Activated naive CD8-positive, alpha-beta T cell (primary cell): ENCODE data around the gene MYOZ3.

Experiments
- H3K27ac Mint-ChIP-seq: one replicate; pipeline ENCODE4 v1.8.0; 2021; ENCODE audit warnings: mixed read lengths
- H3K27me3 Mint-ChIP-seq: one replicate; pipeline ENCODE4 v1.8.0; 2021; ENCODE audit warnings: mixed read lengths
- H3K36me3 Mint-ChIP-seq: one replicate; pipeline ENCODE4 v1.8.0; 2021; ENCODE audit warnings: mixed read lengths
- H3K4me1 Mint-ChIP-seq: one replicate; pipeline ENCODE4 v1.8.0; 2021; ENCODE audit warnings: low read depth, mixed read lengths
- H3K4me3 Mint-ChIP-seq: one replicate; pipeline ENCODE4 v1.8.0; 2021; ENCODE audit warnings: mild to moderate bottlenecking, mixed read lengths
- H3K9me3 Mint-ChIP-seq: one replicate; pipeline ENCODE4 v1.8.0; 2021; ENCODE audit warnings: low read depth, mixed read lengths

Gene MYOZ3

DNA sequence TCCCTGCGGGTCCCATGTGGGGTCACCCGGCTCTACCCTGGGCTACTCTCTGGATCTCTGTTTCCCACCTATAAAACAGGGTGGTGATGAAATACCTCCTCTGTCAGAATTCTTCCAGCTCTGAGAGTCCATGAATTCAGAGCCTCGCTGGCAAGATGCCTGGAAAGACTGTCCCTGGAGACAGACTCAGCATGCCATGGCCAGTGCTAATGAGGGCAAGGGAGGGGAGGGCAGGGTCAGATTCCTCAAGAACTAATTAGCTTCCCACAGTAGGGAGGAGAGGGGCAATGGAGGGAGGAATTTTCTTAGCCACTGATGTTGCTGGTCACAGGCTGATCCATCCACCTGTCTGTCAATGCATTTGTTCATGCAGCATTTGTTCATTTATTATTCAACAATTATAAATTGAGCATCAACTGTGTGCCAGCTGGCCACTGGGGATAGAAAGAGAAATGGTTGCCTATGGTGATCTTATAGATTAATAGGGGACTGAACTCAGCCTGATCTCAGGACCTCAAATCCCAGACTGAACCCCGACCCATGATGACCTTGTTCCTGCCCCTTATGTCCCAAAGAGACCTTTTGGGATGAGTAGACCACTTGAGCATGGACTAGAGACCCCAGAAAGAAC, 15.9 kb upstream of the MYOZ3 start:
- Mint-ChIP-seq H3K9me3 (no peaks in the 10 kb centered on the region), H3K4me3 (no peak overlapping the region), H3K4me1 (no peaks in the 10 kb centered on the region), H3K27ac (no peak overlapping the region), H3K36me3 (no peaks in the 10 kb centered on the region), H3K27me3 (no peaks in the 10 kb centered on the region)

DNA sequence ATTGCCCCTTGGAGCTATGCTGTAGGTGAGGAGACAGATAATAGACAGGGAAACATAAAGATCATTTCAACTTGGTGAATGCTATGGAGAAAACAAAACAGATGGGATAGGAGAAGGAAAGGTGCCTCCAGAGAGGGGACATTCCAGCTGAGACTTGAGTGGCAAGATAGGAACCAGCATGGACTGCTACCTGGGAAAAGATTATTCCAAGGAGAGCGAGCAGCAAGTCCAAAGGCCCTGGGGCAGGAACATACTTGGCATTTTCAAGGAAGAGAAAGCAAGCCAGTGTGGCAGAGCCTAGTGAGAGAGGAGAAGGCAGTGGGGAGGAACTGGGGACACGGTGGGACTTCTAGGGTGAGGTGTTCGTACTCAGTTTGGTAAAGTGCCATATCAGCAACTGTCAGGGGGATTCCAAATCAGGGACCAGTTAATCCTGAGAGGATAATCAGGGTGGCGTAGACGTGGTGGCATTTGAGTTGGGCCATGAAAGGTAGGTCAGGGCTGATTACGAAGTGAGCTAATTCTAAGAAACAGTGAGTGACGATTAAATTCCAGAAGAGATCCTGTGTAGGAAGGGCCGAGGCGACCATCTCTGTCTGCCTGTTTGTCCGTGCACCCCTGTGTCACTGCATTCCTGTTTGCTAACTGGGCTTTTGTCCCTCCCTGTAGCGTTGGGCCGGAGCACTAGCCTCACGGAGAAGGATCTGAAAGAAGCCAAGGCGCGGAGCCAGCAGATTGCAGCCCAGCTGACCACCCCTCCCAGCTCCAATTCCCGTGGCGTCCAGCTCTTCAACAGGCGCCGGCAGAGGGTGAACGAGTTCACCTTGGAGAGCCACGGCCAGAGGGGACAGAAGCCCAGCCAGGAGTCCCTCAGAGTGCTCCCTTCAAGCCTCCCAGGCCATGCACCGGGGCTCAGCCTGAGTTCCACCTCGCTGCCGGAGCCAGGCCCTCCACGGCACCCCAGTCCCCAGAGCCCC, 13.5 kb upstream of the MYOZ3 start:
- Mint-ChIP-seq H3K36me3 (no peaks in the 10 kb centered on the region), H3K27ac (no peak overlapping the region), H3K4me1 (no peaks in the 10 kb centered on the region), H3K9me3 (no peaks in the 10 kb centered on the region), H3K27me3 (no peaks in the 10 kb centered on the region), H3K4me3 (no peak overlapping the region)

DNA sequence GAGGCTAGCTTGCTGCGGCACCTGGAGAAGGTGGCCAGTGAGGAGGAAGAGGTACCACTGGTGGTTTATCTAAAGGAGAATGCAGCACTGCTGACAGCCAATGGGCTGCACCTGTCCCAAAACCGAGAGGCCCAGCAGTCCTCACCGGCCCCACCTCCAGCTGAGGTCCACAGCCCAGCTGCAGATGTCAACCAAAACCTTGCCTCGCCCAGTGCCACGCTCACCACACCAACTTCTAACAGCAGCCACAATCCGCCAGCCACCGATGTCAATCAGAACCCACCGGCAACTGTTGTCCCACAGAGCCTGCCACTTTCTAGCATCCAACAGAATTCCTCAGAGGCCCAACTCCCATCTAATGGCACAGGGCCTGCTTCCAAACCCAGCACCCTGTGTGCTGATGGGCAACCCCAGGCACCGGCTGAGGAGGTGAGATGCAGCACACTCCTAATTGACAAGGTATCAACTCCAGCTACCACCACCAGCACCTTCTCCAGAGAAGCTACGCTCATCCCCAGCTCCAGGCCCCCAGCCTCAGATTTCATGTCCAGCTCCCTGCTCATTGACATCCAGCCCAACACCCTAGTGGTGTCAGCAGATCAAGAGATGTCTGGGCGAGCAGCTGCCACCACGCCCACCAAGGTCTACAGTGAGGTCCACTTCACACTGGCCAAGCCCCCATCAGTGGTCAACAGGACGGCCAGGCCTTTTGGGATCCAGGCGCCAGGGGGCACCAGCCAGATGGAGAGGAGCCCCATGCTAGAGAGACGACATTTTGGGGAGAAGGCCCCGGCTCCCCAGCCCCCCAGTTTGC, 12.6 kb upstream of the MYOZ3 start:
- H3K9me3 Mint-ChIP-seq, result no peaks in the 10 kb centered on the region
- no peaks in the 10 kb centered on the region for H3K27me3 Mint-ChIP-seq
- H3K4me3 Mint-ChIP-seq, result no peak overlapping the region
- H3K4me1 Mint-ChIP-seq, result no peaks in the 10 kb centered on the region
- no peaks in the 10 kb centered on the region for H3K36me3 Mint-ChIP-seq
- H3K27ac Mint-ChIP-seq, result no peak overlapping the region

DNA sequence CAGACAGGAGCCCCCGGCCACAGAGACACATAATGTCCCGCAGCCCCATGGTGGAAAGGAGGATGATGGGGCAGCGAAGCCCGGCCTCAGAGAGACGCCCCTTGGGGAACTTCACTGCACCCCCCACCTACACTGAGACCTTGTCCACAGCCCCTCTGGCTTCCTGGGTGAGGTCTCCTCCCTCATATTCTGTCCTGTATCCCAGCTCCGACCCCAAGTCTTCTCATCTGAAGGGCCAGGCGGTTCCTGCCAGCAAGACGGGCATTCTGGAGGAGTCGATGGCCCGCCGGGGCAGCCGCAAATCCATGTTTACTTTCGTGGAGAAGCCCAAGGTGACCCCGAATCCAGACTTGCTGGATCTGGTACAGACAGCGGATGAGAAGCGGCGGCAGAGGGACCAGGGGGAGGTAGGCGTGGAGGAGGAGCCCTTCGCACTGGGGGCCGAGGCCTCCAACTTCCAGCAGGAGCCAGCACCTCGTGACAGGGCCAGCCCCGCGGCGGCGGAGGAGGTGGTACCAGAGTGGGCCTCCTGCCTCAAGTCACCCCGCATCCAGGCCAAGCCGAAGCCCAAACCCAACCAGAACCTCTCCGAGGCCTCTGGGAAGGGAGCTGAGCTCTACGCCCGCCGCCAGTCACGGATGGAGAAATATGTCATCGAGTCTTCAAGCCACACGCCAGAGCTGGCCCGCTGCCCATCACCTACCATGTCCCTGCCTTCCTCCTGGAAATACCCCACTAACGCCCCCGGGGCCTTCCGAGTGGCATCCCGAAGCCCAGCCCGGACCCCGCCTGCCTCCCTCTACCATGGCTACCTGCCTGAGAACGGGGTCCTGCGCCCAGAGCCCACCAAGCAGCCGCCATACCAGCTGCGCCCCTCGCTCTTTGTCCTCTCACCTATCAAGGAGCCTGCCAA, 11.7 kb upstream of the MYOZ3 start:
- no peaks in the 10 kb centered on the region for H3K27me3 Mint-ChIP-seq
- no peaks in the 10 kb centered on the region for H3K36me3 Mint-ChIP-seq
- H3K27ac Mint-ChIP-seq, result no peak overlapping the region
- no peaks in the 10 kb centered on the region for H3K4me1 Mint-ChIP-seq
- H3K9me3 Mint-ChIP-seq, result no peaks in the 10 kb centered on the region
- no peak overlapping the region for H3K4me3 Mint-ChIP-seq

DNA sequence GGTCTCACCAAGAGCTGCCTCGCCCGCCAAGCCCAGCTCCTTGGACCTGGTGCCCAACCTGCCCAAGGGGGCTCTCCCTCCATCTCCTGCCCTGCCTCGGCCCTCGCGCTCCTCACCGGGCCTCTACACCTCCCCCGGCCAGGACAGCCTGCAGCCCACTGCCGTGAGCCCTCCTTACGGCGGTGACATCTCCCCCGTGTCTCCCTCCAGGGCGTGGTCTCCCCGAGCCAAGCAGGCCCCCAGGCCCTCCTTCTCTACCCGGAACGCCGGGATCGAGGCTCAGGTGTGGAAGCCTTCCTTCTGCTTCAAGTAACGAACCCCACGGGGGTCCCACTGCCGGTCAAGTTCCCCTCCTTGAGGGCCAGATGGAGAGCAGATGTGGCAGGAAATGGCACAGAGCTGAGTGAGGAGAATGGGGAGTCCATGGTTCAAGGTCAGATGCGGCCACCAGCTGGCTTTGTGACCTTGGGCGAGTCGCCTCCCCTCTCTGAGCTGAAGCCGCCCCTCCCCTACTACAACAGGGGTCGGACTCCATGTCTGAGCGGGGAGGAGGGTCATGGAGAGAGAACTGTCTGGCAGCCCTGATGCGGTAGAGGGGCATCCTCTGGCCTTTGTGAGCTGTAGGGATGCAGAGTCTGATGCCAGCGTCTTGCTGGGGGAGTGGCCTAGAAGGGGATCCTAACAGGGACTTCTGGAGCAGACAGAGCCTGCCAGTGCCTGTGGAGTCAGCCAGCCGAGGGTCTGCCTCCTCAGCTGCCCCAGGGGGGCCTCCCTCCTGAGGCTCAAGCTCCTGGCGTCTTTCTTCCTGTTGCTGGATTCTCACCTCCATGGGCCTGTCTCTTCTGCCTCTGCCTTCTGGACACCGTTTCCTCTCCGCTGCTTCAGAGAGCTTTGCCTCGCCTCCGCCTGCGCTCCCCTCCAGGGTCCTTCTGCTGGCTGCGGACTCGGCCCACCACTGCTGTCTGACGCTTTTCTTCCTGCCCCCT, 10.7 kb upstream of the MYOZ3 start:
- Mint-ChIP-seq H3K27me3 (no peaks in the 10 kb centered on the region), H3K4me3 (no peak overlapping the region), H3K9me3 (no peaks in the 10 kb centered on the region), H3K27ac (no peak overlapping the region), H3K36me3 (no peaks in the 10 kb centered on the region), H3K4me1 (no peaks in the 10 kb centered on the region)

DNA sequence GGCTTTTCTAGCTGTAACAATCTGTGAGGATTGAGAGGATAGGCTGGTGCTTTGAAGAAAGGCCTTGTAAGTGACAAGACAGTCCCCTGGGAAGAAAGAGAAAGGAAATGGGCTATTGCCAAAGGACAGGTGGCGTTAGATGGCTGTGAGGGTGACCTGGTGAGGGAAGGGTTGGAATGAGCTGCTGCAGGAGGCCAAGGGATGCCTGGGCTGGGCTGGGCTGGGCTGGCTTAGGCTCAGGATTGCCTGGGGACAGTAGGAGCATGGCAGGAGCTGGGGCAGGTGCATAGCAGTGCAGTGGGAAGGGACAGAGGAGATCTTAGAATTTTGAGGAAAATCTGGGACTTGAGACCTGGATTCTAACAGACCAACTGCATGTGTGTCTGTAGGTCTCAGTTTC, 9.7 kb upstream of the MYOZ3 start:
- Mint-ChIP-seq H3K27ac (no peak overlapping the region), H3K4me3 (no peak overlapping the region), H3K27me3 (no peaks in the 10 kb centered on the region), H3K9me3 (no peaks in the 10 kb centered on the region), H3K4me1 (peaks cover 2% of the 10 kb centered on the region), H3K36me3 (no peaks in the 10 kb centered on the region)

DNA sequence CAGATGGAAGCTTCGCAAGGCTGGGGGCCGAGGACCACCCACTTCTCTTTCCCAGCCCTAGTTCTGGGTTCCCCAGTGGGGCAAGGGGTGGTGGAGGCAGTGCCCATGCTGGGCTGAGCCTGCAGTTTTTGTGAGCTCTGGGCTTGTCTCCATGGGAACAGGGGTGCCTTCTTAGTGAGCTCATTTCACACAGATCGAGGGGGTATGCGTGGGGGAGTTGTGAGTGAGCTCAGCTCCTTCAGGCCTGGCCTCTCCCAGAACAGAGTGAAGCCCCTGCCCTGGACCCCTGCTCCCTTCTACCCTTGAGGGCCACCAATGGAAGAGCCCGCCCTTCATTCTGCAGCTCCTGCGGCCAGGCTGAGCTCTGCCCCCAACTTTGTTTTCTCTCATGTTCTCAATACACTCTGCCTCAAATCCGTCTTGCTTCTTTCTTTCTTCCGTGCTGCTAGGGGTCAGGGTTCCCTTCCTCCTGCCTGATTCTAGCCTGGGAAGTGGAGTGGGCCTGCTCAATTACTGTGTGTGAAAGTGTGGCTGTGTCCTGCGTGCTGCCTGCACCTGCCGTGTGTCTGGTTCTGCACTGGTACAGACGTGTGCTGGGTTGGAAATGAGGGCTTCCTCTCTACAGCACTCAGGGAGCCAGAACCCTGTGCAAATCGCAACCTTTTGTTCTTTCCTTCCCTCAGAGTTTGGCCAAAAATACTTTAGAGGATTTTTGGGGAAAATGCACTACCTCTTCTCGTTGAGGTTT, 9.0 kb upstream of the MYOZ3 start:
- Mint-ChIP-seq H3K9me3 (no peaks in the 10 kb centered on the region), H3K36me3 (no peaks in the 10 kb centered on the region), H3K4me3 (no peak overlapping the region), H3K27ac (no peak overlapping the region), H3K27me3 (no peaks in the 10 kb centered on the region), H3K4me1 (peaks cover 2% of the 10 kb centered on the region)

DNA sequence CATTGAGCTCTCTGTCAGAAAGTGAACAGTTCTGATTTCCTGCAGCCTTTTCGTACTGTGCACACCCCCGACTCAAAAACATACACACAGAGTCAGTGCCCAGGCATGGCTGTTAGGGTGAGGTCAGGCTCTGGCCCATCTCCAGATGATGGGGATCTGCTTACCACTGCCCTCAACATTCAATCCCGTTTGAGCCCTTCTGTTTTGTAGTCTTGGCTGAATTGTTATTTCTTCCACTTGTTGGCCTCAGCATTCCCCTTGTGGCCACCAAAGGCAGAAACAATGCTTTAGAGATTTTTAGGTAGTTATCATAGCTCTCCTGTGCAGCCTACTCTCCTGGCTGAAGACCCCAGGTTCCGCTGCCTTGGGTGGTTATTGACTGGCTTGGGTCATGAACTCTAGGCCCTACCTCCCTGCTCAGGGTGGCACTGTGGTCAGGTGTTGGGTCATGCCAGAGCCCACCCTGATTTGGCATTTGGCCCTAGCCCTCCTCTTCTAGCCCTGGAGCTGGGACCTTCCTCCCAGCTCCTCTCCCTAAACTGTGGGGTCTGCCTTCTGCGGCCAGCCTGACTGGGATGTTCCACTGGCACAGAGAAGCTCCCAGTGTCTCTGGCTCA, 7.8 kb upstream of the MYOZ3 start:
- peaks cover 2% of the 10 kb centered on the region for H3K4me1 Mint-ChIP-seq
- no peak overlapping the region for H3K27ac Mint-ChIP-seq
- H3K27me3 Mint-ChIP-seq, result no peaks in the 10 kb centered on the region
- H3K36me3 Mint-ChIP-seq, result no peaks in the 10 kb centered on the region
- no peak overlapping the region for H3K4me3 Mint-ChIP-seq
- H3K9me3 Mint-ChIP-seq, result no peaks in the 10 kb centered on the region

DNA sequence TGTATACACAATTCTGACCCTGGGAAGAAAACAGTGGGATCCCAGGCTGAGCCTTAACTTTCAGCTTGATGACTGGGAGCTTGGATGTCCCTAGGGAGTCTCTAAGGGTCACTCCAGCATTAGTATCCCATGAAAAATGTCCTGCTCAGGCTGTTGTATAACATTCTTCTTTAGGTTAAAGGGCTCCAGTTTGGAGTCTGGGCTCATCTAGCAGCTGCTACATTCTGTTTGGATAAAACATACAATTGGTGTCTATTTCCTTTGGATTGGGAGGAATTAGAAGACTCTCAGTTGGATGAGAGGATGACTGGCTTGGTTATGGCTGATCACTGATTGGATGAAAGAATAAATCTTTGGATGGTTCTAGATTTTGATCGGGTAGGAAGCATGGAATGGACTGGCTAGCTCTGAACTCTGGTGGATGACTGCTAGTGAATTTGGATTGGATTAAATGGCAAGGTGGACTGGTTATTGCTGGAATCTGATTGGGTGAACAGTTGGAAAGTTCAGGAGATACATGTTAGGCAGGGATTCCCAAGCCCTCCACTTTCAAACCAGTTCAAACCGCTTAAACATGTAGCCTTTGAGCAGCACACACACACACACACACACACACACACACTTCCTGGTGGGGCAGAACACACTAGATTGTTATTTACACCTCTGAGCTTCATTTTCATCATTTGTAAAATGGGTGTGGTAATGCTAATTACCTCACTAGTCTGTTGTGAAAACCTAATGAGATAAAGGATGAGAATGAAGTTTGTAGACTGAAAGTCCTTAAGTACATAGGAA, 7.1 kb upstream of the MYOZ3 start:
- peaks cover 2% of the 10 kb centered on the region for H3K4me1 Mint-ChIP-seq
- no peaks in the 10 kb centered on the region for H3K9me3 Mint-ChIP-seq
- H3K27ac Mint-ChIP-seq, result no peak overlapping the region
- H3K27me3 Mint-ChIP-seq, result no peaks in the 10 kb centered on the region
- H3K4me3 Mint-ChIP-seq, result no peak overlapping the region
- no peaks in the 10 kb centered on the region for H3K36me3 Mint-ChIP-seq

DNA sequence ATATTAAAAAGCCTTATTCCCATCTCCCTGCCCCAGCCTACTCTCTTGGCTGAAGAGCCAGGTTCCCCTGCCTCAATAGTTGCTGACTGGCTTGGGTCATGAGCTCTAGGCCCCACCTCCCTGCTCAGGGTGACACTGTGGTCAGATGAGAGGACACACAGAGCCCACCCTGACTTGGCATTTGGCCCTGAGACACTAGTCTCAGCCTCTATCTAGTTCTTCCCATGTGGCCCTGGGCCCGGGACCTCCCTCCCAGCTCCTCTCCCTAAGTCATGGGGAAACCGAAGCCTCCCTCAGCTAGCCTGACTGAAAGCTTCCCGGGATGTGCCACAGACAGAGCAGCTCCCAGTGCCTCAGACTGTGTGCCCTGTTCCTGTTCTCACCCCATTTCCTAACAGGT, 5.8 kb upstream of the MYOZ3 start:
- Mint-ChIP-seq H3K27ac (no peak overlapping the region), H3K27me3 (no peaks in the 10 kb centered on the region), H3K4me1 (peaks cover 2% of the 10 kb centered on the region), H3K36me3 (no peaks in the 10 kb centered on the region), H3K9me3 (no peaks in the 10 kb centered on the region), H3K4me3 (no peak overlapping the region)

DNA sequence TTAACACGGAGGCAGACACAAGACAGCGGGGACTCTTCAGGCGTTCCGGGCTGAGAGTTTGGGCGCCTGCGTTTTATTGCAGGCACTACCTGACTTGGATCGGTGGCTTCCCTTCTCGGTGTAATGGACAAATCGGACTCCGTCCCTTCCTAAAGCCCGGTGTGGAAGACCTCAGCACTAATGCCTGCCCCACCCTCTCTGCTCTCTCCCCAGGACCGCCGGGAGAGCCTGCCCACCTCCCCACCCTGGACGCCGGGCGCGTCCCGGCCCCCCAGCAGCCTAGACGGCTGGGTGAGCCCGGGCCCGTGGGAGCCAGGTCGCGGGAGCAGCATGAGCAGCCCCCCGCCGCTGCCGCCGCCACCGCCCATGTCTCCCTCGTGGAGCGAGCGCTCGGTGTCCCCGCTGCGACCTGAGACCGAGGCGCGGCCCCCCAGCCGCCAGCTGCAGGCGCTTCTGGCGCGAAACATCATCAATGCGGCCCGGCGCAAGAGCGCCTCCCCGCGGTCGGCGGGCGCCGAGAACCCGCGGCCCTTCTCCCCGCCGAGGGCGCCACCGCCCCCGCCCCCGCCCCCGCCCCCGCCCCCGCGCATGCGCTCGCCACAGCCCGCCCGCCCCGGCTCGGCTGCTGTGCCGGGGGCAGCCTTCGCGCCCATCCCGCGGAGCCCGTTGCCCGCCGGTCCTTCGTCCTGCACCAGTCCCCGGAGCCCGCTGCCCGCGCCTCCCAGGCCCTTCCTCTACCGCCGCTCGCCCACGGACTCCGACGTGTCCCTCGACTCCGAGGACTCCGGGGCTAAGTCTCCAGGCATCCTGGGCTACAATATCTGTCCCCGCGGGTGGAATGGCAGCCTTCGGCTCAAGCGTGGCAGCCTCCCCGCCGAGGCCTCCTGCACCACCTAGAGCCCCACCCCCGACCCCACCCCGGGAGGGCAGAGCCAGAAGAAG, 4.6 kb upstream of the MYOZ3 start:
- no peaks in the 10 kb centered on the region for H3K9me3 Mint-ChIP-seq
- H3K27me3 Mint-ChIP-seq, result no peaks in the 10 kb centered on the region
- peaks cover 2% of the 10 kb centered on the region for H3K4me1 Mint-ChIP-seq
- H3K27ac Mint-ChIP-seq, result no peak overlapping the region
- H3K4me3 Mint-ChIP-seq, result peak overlapping the region; percentile 81
- H3K36me3 Mint-ChIP-seq, result no peaks in the 10 kb centered on the region
